ENCODE data around the gene BTN3A1.

DNA sequence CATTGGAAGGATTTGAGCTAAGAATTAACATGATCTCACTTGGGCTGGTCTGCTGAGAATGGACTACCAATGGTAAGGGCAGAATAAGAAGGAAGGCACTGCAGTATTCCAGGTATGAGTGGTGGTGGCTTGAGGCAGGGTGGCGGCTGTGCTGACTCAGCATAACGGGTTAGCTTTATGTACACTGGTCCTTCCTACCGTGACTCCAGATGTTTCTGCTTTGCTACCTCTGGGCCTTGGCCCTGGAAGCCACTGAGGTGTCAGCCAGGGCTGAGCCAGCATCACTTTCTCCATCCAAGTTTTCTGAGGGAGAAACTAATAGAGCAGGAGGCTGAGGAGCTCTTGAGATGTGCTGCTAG lies 25.4 kb downstream of the BTN3A1 start:
- TF ChIP-seq, protein P1, sequence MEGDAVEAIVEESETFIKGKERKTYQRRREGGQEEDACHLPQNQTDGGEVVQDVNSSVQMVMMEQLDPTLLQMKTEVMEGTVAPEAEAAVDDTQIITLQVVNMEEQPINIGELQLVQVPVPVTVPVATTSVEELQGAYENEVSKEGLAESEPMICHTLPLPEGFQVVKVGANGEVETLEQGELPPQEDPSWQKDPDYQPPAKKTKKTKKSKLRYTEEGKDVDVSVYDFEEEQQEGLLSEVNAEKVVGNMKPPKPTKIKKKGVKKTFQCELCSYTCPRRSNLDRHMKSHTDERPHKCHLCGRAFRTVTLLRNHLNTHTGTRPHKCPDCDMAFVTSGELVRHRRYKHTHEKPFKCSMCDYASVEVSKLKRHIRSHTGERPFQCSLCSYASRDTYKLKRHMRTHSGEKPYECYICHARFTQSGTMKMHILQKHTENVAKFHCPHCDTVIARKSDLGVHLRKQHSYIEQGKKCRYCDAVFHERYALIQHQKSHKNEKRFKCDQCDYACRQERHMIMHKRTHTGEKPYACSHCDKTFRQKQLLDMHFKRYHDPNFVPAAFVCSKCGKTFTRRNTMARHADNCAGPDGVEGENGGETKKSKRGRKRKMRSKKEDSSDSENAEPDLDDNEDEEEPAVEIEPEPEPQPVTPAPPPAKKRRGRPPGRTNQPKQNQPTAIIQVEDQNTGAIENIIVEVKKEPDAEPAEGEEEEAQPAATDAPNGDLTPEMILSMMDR (IDR thresholded peaks at IDR 0.05) = no peak
- TF ChIP-seq POLR2A (IDR thresholded peaks at IDR 0.05) = no peak

All from stomach (tissue), 4 donors.